Measurements from ENCODE around the gene ZDHHC14.

DNA sequence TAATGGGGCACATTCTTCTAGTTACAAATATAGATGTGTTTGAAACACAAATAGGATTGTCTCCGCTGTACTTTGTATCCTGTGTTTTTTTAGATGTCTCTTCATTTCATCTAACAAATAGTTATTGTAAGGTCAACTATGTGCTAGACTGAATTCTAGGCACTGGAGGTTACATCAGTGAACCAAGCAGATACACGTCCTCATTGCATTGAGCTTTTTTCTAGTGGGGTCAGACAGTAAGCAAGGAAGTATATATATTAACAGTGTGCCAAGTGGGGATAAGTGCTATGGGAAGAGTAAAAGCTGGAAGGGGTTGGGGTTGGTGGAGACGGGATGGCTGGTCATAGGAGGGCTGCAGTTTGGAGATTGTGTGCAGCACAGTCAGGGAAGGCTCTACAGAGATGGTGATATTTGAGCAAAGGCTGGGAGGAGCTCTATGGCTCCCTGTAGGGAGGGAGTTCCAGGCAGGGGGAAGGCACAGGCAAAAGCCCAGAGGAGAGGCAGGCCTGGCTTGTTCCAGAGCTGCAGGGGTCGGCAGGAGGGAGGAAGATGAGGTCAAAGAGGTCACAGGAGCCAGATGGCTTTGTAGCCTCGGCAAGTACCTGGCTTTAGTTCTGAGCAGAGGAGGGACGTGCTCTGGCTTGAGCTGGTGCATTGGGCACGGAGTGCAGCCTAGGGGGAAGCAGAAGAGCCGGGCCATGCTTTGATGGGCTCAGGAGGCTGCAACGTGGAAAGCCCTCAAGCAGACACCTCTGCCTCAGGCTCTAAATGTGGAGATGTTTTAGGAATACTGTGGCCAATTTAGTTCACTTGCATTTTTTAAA is 152.3 kb downstream of the ZDHHC14 start:
- TF ChIP-seq, protein P1, sequence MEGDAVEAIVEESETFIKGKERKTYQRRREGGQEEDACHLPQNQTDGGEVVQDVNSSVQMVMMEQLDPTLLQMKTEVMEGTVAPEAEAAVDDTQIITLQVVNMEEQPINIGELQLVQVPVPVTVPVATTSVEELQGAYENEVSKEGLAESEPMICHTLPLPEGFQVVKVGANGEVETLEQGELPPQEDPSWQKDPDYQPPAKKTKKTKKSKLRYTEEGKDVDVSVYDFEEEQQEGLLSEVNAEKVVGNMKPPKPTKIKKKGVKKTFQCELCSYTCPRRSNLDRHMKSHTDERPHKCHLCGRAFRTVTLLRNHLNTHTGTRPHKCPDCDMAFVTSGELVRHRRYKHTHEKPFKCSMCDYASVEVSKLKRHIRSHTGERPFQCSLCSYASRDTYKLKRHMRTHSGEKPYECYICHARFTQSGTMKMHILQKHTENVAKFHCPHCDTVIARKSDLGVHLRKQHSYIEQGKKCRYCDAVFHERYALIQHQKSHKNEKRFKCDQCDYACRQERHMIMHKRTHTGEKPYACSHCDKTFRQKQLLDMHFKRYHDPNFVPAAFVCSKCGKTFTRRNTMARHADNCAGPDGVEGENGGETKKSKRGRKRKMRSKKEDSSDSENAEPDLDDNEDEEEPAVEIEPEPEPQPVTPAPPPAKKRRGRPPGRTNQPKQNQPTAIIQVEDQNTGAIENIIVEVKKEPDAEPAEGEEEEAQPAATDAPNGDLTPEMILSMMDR (IDR thresholded peaks at IDR 0.05) = no peak
- TF ChIP-seq POLR2A (IDR thresholded peaks at IDR 0.05) (no peak), POLR2AphosphoS5 (IDR thresholded peaks at IDR 0.05) (no peak)
